Germinal center (tissue), 1 donor: Measurements from ENCODE around the gene TRIM27.
"Not testable (repeated sequence)": the region's sequence is repeated elsewhere in the genome, so short reads cannot be mapped to it uniquely, and the experiment has no call there.

Source experiments
- DNase-seq: peaks from one replicate; pipeline ENCODE4 v3.0.0; 2012; ENCODE audit warnings: mixed read lengths, low spot score

TRIM27 gene

DNA sequence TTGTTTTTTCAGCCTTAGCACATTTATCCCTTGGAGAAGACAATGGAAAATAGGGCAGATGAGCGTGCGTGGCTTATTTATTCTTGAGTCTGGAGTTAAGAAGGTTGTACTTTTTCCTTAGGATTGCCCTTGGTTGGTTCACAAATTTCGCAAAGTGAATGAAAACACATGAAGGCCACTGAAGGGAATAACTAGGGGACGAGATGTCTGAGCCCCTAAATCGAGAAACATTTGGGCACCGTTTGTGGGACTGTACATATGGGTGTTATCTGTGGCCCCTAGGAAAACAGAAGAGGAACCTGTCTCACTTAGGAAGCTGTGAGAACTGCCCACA, 19.4 kb upstream of the TRIM27 start:
- DNase-seq: no peak

DNA sequence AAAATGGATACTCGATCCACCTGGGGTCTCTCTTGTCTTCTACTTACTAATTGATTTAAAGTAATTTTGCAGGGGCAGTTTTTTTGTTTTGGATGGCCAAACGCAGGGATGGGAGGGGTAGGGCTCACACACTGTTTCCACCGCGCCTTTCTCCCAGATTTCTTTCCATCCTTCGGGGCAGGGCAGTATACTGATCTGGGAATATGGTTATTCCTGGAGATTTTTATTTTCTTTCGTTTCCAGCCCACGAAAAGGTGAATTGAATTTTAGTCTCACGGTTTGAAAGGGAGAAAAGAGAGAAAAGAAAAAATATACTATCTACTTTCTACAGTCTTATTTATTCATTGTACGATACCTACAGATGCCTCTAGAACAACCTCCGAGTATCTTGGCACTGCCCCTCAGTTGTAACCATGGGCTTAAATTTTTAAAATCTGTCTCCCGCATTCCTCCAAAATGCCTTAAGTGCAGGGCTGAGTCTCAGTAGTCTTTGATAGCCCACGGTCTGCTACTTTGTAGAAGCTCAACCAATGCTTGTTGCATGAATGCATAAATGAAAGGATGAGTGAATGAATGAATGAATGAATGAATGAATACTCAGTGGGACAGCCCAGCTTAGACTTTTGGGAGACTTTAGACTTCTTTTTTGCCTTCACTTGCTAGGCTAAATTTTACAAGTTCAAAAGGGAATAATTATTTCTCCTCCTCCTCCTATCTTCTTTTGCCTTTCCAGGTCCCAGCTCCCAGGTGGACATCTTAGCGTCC, 18.1 kb upstream of the TRIM27 start:
- DNase-seq: no peak

DNA sequence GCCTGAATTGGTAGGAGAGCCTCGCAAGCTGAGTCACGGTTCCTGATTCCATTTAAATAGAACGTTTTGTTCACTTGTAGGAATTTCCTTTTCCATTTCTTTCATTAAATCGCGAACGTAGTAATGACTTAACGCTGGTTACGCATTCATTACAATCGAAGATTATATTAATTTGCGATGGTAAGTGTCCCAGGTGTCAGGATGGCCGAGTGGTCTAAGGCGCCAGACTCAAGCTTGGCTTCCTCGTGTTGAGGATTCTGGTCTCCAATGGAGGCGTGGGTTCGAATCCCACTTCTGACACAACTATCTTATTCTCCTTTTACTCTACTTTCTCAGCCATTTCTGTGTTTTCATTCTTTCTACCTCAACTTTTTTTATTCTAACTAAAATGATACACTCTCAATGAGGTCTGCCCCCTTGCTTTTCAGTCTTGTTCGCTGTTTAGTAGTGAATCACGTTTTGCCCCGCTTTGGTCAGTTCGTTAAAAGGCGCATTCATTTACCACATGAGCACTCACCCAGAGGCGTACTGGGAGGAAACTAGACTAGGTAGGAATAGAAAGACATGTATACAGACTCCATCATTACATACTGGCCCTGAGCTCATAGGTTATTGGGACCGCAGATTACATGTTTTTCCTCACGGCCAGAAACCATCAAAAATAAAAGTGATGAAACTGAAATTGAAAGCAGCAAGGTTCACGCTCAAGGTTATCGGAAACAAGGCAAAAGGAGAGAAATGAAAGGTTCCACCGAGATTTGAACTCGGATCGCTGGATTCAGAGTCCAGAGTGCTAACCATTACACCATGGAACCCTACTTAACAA, 17.3 kb upstream of the TRIM27 start:
- peak; percentile 19 for DNase-seq

DNA sequence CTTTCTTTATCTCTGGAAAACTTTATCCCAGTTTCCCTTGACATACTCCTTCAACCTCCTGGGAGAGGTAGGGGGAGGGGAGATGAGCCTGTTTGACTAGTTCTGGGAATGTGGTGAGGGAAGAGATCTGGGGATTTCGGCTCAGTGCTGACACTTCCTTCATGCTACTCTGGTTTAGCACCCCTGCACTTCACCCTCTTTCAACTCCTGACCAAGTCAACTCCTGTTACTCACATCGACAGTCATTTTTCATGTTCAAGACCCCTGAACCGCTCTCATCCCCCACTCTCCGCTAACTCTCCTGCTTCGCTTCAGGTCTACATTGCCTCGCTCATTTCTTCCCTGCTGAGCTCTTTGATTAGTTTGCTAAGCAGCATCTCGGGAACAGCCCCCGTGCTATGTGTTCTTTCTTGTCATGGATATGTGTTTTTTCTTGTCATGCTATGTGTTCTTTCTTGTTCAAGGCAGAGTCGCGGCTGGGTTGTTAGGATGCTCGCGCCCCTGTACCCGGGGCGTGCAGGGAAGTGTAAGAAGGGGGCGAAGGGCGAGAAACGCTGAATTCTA, 16.6 kb upstream of the TRIM27 start:
- DNase-seq: no peak

DNA sequence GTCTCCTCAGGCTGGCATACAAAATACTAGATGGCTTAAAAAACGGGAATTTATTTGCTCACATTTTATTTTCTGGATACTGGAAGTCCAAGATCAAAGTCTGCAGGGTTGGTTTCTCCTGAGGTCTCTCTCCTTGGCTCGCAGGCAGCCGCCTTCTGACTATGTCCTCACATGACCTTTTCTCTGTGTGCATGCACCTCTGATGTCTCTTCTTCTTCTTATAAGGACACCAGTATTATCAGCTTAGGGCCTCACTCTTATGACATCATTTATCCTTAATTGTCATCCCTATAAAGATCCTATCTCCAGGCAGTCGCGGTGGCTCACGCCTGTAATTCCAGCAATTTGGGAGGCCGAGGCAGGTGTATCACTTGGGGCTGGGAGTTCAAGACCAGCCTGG, 9.3 kb upstream of the TRIM27 start:
- DNase-seq: no peak

DNA sequence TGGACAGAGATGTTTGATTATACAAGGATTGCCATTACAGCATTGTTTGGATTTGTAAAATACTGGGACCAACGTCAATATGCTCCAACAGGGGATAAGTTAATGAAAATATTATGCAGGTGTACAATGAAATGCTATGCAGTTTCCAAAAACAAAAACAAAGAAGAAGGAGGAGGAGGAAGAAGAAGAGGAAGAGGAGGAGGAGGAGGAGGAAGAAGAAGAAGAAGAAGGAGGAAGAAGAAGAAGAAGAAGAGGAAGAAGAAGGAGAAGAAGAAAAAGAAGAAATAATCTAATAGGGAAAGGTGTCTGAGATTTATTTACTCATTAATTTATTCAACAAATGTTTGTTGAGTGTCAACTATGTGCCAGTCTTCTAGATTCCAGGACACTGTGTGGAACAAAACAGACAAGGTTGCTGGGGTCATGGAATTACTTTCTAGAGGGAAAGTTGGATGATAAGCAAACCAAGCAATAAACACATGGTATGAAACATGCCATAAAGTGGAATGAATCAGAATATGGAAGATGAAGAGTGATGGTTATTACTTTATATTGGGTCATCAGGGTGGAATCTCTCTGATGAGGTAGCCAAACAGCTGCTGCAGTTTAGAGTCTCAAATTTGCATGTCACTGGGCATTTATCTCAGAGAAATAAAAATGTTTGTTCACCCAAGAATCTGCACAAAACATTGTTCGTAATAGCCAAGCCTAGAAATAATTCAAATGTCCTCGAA, 6.3 kb upstream of the TRIM27 start:
- no peak for DNase-seq

- not testable (repeated sequence) for DNase-seq
These were observed 5.6 kb upstream of the TRIM27 start for GRCh38 chr6:28929339-28929738.

DNA sequence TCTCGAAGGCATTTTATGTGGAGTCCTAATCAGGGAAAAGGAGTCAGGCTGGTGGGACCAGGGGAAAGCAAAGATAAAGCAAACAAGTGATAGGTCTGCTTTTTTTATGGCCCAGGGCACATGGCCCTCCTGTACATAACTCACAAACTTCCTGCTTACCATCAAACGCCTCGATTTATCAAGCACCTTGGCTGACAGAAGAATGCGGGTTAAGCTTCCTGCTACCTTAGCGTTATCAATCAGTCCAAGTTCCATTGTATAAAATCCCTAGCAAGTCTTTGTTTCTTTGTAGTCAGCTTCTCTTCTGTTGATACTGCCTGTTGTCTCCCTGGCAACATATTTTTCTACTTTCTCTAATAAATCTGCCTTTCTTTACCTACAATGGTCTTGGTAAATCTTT, 4.1 kb upstream of the TRIM27 start:
- DNase-seq: no peak

- peak; percentile 41 for DNase-seq
These were observed 916 bp downstream of the TRIM27 start for GRCh38 chr6:28922821-28923317.

GRCh38 chr6:28922004-28922820, 1.6 kb downstream of the TRIM27 start:
- DNase-seq: no peak

DNA sequence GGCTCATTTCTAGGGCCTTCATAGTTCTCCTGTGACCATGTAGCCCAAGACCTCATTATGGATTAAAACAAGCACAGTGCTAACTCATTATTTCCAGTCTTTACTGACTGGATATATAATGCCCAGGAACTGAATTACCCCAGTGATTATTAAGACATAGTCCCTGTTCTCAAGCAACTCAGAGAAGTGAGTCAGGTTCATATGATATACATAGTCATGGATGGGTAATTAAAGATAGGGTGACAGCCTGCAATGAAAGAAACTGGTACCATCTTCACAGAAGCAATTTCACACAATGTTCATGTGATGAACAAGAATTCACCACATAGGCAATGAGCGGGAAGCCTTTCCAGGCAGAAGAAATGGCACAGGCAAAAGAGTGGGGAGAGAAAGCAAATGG, 3.5 kb downstream of the TRIM27 start:
- no peak for DNase-seq

DNA sequence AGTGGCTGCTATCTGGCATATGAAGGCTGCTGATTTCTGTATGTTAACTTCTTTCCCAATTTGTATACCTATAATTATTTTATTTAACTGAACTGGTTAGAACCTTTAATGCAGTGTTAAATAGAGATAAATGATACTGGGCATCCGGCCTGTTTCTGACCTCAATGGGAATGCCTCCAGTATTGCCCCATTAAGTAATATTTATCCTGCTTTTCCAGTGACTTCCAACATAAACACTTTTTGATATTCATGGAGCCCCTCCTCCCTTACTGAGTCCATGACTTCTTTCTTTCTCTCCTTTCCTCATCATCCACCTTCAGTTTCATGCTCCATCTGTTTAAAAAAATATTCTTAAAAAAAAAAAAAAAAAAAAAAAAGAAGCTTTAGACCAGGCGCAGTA, 8.8 kb downstream of the TRIM27 start:
- no peak for DNase-seq

DNA sequence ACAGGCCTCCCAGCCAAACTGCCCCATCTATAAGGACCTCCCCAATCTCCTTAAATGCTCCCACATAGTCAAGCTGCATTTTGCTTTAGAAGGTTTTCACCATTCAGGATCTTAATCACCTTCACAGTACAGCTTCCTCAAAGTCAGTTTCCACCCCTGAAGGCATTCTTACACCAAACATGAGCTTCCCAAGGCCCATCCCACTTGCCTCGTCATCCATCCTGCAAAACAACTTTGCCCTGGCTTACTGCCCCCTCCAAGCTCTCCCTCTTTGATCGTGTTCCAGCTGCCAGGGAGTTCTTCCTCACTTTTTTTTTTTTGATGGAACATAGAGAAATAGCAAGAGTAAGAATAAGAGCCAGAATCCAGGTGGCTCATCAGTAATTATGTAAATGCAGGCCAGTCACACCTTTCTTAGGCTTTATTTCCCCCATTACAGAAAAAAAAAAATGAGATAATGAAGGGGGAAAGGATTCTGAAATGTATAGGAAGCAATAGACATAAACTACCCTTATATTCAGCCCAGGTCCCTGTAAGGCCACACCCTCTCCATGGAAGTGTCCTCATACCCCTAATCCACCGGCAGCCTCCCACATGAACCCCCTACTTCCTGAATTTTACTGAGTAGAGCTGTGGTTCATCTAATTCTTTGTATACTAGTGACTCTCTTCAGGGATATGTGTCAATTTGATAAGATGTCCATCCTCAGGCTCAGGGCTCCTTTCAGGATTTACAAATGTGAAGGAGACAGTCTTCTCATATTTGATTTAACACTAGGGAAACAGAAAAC, 12.7 kb downstream of the TRIM27 start:
- no peak for DNase-seq

GRCh38 chr6:28907394-28907793, 16.4 kb downstream of the TRIM27 start:
- DNase-seq: no peak

GRCh38 chr6:28906669-28907068, 17.1 kb downstream of the TRIM27 start:
- DNase-seq: no peak

GRCh38 chr6:28903686-28904085, 20.1 kb downstream of the TRIM27 start:
- DNase-seq: no peak

DNA sequence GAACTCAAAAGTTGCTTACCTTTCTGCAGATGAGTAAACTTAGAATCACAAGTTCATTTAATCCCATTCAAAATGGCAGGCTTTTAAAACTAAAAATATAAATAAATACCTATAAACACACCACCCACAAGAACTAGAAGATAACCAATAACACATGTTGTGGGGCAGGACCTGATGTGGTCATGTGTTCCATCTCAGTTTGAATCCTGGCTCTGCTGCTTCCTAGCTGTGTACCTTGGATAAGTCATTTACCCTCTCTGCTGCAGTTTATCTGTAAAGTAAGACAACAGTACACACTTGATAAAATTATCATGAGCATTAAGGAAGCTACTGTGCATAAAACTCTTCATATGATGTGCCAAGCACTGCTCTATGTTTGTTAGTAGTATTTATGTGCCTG, 22.0 kb downstream of the TRIM27 start:
- no peak for DNase-seq

DNA sequence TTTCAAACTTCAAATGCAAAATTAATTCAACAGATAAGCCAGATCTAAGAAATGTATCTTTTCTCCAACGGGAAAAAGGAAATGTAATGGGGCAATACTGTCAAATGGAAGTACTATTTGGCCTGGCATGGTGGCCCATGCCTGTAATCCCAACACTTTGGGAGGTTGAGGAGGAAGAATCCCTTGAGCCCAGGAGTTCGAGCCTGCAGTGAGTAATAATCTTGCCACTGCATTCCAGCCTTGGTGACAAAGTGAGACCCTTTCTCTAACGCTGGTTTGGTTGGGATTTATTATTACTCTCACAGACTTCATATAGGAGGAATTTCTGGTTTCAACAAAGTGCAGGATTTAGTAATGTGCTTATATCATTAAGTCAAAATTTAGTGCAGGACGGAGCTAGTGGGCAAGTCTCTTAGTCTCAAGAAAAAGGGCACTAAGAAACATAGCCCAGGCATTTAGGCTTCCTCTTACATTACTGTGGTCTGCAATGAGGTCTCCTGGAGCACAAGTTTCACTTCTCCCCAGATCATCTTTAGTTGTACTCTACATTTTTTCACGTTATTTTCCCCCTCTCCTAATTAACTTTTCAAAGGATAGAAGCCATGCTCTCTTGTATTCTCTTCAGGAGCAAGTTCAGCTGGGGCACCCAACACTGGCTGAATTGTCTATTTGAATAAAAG, 23.1 kb downstream of the TRIM27 start:
- DNase-seq: no peak

GRCh38 chr6:28898710-28898965, 25.1 kb downstream of the TRIM27 start:
- no peak for DNase-seq

GRCh38 chr6:28897369-28897745, 26.4 kb downstream of the TRIM27 start:
- no peak for DNase-seq
